ENCODE results near the gene ATIC. TPM values are rescaled to one million over a fixed set of nuclear protein-coding genes. Genes with fewer than 3 reads are reported as not detected.
"Not testable (repeated sequence)": the region's sequence is repeated elsewhere in the genome, so short reads cannot be mapped to it uniquely, and the experiment has no call there.

The ATIC gene
- total RNA-seq, 1 donor from 2014 or later, result 53.2 TPM

DNA sequence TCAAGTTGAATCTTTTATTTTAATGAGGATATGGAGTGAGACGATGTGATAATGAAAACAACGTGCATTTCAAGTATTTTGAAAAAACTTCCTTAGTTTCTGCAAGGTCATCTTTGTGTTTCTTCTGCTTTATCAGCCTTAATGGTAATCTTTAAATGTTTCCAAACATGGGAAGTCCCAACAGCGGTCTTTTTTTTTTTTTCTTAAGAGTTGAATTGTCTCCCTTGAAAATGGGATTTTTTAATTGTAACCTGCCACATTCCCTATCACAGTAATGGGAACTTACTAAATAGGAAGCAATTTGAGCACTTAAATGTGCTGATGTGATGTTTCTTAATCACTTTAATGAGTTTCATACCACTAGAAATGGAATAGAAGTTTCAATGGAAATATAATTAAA, 45.8 kb downstream of the ATIC start:
- ATAC-seq (ENCODE audit: poor library complexity) (no peak), DNase-seq (no peak)
- intact Hi-C loops (cut with DNase I), result no loop called here

DNA sequence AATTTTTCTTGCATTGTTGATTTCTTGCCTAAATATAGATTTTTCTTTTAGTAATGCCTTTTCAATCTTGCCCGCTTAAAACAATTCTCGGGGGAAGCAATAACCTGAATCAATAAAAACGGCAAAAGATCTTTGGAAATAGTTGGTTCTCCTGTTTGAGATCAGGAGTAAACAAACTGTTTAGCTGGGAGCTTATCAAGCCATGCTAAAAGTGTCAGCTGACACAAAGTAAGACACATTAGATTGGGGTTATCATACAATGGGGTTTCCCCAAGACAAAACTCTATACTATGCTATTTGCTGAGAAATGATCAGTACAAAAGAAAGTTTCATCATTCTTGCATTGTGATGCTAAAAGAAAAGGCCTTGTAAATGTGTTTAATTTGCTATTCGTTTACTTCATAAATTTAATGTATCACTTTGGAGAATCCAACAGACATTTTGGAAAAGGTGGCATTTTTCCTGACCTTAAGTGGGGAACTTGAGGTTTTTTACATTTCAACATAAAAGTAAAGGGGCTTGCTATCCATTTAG, 46.5 kb downstream of the ATIC start:
- intact Hi-C loops (cut with DNase I), result no loop called here
- no peak for DNase-seq
- ATAC-seq (ENCODE audit: poor library complexity), result no peak

- intact Hi-C loops (cut with DNase I), result no loop called here
- DNase-seq (no peak), ATAC-seq (ENCODE audit: poor library complexity) (no peak)
Measured at GRCh38 chr2:215358891-215359575, 47.2 kb downstream of the ATIC start.

DNA sequence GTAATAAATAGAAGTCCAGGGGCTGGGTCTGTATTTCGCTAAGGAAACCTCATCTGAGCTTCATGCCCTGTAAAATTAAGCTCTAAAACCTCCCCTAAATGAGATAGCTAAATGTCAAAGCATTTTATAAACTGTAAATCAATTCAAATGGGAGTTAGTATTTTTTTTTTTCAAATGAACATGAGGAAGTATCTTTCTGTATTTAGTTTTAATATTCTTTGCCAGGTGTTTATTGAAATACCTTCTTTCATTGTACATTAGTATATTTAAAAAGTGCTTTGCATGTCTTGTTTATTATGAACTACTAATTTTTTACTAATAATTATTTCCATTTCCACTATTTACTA, 47.7 kb downstream of the ATIC start:
- intact Hi-C loops (cut with DNase I), result no loop called here
- ATAC-seq (ENCODE audit: poor library complexity), result no peak
- no peak for DNase-seq

- ATAC-seq (ENCODE audit: poor library complexity); DNase-seq; intact Hi-C loops (cut with DNase I): not testable (repeated sequence)
Measured at GRCh38 chr2:215360059-215360458, 48.2 kb downstream of the ATIC start.

DNA sequence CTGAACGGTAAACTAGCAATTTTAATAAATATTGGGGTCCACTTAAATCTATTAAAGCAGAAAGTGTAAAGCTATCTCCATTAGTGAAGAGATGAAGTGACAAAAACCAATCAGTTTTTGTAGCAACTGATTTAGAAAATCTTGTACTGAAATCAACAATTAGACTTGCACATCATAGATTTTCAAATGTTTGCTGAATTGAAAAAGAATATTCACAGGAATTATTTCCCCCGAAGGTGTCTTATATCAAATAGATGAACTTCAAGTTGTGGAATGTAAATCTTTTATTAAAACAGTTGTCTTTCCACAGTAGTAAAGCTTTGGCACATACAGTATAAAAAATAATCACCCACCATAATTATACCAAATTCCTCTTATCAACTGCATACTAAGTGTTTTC, 48.7 kb downstream of the ATIC start:
- intact Hi-C loops (cut with DNase I), result no loop called here

GRCh38 chr2:215361211-215361875, 49.5 kb downstream of the ATIC start:
- DNase-seq, result no peak
- intact Hi-C loops (cut with DNase I), result no loop called here
- no peak for ATAC-seq (ENCODE audit: poor library complexity)

More for the DNA sequence above, 48.7 kb downstream of the ATIC start:
- ATAC-seq (ENCODE audit: poor library complexity) (no peak), DNase-seq (no peak)

DNA sequence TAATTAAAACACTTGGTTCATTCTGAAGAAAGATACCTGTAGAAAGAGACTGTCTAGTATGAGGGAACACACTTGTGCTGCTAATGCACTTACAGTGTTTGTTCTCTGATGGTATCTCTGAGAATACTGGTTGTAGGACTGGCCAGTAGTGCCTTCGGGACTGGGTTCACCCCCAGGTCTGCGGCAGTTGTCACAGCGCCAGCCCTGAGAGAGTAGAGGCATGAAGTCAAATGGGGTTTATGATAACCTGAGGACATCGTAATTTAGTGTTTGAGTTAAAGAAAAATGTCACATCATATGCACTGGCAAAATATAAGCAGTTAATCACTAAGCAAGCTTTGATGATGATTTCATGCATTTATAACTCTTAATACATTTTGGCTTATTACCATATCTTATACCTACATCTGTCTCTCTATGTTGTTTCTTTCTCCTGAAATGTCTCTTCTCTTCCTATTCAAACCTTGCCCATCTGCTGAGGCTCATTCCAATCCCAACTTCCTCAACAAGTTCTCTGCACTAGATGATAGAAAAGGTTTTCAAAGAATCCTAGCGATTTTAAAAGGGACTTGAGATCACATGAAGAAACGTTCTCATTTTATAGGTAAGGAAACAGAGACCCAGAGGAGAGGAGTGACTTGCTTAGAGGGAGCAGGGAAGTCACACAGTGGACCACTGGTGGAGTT, 50.2 kb downstream of the ATIC start:
- ATAC-seq (ENCODE audit: poor library complexity) (no peak), DNase-seq (no peak)
- intact Hi-C loops (cut with DNase I), result no loop called here

GRCh38 chr2:215362562-215362904, 50.7 kb downstream of the ATIC start:
- DNase-seq, result no peak
- ATAC-seq (ENCODE audit: poor library complexity), result no peak
- intact Hi-C loops (cut with DNase I), result no loop called here

- ATAC-seq (ENCODE audit: poor library complexity) (no peak), DNase-seq (no peak)
- intact Hi-C loops (cut with DNase I), result no loop called here
Measured at GRCh38 chr2:215363039-215363438, 51.2 kb downstream of the ATIC start.

DNA sequence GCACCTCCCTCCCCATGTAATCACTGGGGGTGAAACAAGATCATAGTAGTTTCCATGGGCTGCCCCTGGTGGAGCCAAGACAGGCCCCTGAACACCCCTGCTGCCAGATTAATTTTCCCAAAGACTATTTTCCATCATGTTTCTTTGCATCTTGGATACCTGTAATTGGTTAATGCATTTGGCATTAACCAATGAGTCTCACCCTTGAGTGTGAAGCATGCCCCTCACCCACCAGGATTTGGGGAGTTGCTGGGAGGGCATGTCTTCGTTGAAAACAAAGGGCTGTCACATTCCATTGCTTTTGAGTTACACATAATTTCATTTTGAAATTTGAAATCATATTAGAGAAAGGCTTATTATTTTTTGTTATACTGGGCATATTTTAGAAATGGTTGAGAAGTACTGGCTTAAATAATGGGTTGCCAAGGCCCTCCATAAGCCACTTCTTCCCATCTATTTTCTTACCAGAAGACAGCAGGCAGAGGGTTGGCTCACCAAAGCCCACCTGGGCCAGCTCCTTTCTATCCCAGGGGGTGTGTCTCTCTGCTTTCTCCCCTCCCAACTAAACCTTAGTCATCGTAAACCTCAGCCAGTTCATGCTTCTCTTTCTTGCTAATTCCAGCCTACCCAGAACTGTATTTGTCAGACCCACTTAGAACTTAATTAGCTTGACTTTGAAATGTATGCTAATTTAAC, 51.8 kb downstream of the ATIC start:
- DNase-seq (no peak), ATAC-seq (ENCODE audit: poor library complexity) (no peak)
- intact Hi-C loops (cut with DNase I), result no loop called here

DNA sequence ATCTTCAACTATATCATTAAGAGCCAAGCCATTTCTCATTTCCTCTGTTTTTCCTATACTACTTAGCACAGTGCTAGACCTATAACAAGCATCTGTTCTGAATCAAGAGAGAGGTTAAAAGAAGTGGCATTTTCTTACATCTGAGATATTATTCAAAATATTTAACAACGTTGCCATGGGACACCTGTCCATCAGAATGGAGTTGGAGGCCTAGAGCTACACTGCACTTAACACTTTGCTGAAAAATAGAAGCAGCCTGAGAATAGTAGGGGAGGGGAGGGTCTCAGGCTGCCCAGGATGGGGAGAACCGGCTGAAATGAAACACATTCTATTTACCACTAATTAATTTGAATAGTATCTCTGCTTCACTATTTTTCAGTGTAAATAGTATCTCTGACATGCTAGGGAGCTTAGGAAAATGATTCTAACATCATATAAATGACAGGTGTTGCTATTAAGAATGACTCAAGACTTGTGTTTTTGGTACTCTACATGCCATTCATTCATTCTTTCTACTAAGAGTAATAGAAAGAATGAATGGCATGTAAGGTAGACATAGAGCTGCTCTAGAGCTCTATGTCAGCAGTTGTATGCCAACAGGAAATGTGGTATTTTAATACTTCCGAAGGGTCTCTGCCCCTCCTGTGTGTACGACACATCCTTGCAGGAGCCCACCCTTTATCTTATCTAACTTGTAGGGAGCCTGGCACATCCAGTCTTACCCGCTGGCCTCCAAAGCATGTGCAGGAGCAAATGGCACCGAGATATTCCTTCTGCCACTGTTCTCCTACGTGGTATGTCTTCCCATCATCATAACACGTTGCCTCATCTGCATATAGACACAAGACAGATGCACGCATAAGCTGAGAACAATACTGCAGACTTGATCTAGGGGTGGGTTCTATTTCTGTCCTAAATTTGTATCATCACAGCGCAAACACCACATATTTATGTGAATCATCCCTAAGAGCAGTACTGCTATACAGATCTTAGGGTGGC, 52.6 kb downstream of the ATIC start:
- intact Hi-C loops (cut with DNase I), result no loop called here
- DNase-seq (no peak), ATAC-seq (ENCODE audit: poor library complexity) (no peak)

DNA sequence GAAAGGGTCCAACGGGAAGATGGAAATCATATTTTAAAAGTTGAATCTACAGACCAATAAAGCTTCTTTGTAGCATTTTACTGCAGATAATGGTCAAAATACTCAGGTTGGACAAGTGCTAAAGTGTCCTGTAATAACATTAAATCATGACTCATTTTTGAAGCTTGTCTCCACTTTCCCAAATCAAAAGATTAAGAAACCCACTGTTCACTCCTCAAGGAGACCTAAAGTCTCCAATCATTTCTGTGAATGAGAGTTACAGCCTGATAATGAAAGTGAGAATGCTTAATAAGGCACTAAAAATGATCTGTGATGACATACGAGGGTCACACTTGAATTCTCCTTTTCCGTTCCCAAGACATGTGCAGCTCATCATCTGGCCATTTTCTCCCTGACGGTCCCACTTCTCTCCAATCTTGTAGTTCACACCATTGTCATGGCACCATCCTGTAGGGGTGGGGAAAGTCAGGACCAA, 53.4 kb downstream of the ATIC start:
- intact Hi-C loops (cut with DNase I), result no loop called here
- no peak for DNase-seq
- no peak for ATAC-seq (ENCODE audit: poor library complexity)

GRCh38 chr2:215366440-215367032, 54.7 kb downstream of the ATIC start:
- DNase-seq, result no peak
- ATAC-seq (ENCODE audit: poor library complexity), result no peak
- intact Hi-C loops (cut with DNase I), result no loop called here

GRCh38 chr2:215367662-215368492, 56.0 kb downstream of the ATIC start:
- intact Hi-C loops (cut with DNase I), result no loop called here
- ATAC-seq (ENCODE audit: poor library complexity) (no peak), DNase-seq (no peak)

- no peak for ATAC-seq (ENCODE audit: poor library complexity)
- DNase-seq, result no peak
- intact Hi-C loops (cut with DNase I), result no loop called here
Measured at GRCh38 chr2:215368493-215368809, 56.6 kb downstream of the ATIC start.

DNA sequence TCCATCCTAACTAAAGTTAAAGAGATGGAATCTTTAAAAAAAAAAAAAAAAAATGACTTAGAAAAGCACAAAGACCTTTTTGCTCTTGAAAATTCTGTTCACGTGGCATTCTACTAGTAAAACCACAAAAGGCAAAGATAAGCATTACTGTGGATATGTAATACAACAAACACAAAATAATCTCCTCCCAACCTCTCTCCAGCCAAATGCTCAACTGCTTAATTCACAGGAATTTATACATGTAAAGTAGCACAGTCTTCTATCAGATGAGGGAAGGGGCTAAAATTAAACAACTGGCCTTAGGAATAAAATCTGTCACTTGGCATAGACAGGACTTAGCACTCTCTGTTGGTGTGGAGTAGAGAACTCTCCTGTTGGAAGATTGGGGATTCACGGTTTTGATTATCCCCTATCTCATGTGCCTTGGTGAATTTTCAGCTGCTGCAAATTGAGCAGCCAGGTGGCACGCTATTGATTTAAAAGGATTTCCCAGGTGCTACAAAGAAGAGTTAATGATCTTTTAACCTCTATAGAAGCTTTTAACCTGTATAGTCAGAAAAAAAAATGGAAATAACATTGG, 57.4 kb downstream of the ATIC start:
- ATAC-seq (ENCODE audit: poor library complexity), result no peak
- DNase-seq, result no peak
- intact Hi-C loops (cut with DNase I), result no loop called here

Data from Right ventricle myocardium superior (tissue), 1 donor.